COLO668 (cell line): ENCODE results near the gene DERL2.

Experiments
- DNase-seq: peaks from one replicate; lab custom pipeline; 2025; ENCODE audit not compliant: unreplicated experiment; lab: John Stamatoyannopoulos, UW

Gene DERL2

DNA sequence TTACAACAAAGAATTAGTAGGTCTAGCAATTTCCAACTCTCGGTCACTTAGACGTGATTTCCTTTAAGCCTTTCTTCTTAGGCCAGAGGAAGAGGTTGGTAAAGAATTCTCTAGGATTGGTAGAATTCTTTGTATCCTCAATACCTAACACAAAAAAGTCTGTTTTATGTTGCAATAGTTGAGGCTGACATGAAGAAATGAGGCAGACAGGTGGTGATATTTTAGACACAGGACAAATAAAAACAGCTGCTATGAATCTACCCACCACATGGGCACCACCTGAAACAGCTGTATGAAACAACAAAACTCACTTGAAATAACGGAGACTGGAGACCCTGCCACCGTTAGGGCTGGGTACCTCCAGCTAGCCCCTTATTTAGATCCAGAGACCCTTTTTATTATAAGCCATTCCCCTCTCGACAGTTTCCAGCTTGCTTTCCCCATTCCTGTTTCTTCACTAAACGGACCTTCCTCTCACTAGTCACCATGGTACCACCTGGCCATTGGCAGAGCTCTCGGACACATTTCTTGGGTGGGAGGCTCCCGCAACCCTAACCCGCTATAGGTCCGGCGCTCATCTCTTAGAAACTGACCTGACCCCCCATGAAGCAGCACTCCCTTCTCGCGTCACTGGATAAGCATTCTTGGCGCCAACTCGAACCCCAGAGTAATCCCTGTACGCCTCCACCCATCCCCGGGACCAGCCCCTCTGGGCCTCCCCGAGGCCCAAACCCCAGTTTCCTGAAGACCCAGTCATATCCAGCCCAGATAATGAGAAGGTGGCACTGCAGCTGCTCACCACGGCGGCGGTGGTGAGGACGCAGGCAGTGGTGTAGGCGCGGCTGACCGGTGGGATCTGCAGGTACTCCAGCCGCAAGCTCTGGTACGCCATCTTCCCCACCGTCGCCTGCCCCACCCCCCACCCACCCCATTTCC, at the start of gene DERL2:
DERL2 (minus strand) TSS at position 909 of the 936 bp plus-strand sequence; CDS start at position 892, 17 bp downstream.
- DNase-seq, result no peak

DNA sequence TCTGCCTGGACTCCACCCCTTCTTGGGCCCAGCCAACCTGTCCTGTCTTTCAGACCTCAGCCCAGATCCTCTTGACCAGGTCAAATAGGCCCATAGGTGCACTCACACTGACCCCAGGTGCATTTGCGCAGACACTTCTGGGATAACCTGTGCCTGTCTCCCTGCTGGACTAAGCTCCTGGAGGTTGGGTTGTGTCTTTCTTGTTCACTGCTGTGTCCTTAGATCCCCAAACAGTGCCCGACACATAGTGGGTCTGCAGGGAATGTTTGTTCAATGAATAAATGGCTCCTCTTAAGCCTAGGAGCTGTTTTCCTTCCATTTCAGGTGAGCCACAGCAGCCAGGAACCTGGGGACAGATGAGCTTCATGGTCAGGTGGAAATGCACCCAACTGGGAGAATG, 49.5 kb upstream of the DERL2 start:
- DNase-seq, result no peak

DNA sequence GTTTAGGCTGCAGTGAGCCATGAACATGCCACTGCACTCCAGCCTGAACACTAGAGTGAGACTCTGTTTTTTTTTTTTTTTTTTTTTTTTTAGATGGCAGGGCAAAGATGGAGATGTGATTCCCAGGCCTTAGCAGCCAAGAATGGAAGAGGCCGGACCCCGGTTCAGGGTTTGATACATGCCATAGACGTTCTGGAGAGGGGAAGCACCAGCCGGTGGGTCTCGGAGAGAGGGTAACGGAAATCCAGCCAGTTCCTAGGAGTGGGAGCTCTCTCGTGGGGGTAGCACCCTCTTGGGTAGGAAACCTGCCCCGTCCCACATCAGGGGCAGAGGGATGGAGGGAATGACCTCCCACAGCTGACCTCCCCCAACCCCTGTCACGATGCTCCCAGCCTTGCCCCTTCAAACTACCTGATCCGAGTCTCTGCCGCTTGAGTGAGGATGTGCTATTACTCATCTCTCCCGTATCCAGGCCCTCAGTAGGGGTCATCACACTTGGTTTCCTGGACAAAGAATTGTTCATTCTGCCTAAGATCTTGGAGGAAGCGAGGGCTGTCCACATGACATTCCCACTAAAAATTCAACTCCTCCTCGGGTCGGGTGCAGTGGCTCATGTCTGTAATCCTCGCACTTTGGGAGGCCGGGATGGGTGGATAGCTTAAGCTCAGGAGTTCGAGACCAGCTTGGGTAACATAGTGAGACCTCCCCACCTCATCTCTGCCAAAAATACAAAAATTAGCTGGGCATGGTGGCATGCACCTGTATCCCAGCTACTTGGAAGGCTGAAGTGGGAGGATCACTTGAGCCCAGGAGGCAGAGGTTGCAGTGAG, 47.7 kb upstream of the DERL2 start:
- no peak for DNase-seq

DNA sequence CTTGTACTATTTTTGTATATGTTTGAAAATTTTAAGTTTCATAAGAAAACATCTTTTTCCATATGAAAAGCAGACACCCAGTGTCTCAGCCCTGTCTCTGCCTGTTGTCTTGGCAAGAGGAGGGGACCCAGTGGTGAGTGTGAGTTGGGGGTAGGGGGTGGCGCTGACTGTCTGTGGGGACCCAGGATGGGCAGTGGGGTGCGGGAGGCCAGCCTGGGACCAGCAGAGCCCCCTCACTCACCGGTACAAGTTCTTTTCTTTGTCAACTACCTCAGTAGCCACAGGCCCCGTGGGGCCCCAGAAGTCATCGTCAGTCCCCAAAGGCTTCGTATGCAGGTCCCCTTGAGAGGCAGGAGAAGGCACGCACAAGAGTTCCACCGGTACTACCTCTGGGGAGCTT, 46.6 kb upstream of the DERL2 start:
- DNase-seq, result no peak

- DNase-seq, result no peak
Observed at GRCh38 chr17:5531085-5531418, 45.1 kb upstream of the DERL2 start.

GRCh38 chr17:5530265-5531084, 44.5 kb upstream of the DERL2 start:
- DNase-seq, result no peak

DNA sequence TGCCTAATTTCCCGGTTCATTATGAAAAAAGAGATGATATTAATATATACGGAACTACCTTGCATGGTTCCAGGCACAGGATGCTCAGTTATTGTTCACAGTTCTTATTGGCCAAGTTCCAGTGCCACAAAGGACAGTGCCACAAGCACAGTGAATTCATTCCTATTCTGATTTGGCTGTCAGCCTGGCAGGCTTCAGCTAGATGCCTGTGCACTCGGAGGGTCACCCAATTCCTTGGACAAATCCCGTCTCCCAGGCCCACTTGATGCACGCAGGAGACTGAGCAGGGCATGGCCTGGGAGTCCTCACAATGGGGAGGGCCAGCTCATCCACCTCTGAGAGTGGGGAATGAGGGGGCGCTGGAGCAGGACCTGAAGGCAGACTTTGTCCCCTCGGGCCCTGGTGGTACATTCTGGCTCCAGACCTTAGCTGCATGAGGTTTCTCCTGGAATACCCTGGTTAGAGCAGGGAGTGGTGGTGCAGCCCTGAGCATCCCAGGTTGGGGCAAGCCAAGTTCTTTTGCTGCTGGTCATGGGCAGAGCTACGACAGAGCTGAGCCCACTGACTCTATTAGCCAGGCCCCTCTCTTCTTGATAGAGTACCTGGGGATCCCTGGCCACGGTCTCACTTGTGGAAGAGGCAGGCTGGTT, 41.7 kb upstream of the DERL2 start:
- no peak for DNase-seq

GRCh38 chr17:5526821-5527598, 41.0 kb upstream of the DERL2 start:
- DNase-seq, result peak; percentile 71

DNA sequence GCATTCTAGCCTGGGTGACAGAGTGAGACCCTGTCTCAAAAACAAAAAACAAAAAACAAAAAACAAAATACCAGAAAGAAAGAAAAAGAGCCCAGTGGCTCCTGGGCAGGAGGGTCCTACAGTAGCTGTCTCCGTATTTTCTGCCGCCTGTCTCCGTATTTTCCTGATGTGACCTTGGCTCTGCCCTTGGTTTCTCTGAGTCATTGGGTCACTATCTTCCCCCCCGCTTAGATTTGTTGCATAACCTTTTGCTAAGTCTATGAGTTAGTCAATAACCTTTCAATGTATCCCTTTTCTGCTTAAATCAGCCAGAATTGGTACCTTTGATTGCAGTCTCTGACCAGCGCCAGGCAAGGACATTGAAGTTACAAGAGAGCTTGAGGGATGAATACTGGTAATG, 37.3 kb upstream of the DERL2 start:
- no peak for DNase-seq

- no peak for DNase-seq
Observed at GRCh38 chr17:5522476-5522875, 36.5 kb upstream of the DERL2 start.

- no peak for DNase-seq
Observed at GRCh38 chr17:5516060-5516792, 30.2 kb upstream of the DERL2 start.

DNA sequence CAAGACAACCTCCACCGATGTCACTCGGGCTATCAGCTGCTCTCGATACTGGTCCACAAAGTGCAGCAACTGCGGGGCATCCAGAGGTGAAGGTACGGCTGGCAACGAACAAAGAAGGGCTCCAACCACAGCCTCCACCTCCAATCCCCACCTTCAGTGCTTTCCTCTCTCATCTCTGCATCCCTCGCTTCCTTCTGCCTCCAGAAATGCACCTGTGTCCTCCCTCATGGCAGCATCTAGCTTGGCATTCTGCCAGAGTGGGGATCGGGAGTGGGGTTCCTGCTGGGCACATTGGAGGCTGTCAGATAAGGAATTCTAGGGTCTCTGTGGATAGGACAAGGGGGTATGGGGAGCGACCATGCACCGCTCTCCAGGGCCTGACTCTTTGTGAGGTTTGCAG, 29.0 kb upstream of the DERL2 start:
- no peak for DNase-seq

- DNase-seq, result no peak
Observed at GRCh38 chr17:5513628-5514027, 27.6 kb upstream of the DERL2 start.

DNA sequence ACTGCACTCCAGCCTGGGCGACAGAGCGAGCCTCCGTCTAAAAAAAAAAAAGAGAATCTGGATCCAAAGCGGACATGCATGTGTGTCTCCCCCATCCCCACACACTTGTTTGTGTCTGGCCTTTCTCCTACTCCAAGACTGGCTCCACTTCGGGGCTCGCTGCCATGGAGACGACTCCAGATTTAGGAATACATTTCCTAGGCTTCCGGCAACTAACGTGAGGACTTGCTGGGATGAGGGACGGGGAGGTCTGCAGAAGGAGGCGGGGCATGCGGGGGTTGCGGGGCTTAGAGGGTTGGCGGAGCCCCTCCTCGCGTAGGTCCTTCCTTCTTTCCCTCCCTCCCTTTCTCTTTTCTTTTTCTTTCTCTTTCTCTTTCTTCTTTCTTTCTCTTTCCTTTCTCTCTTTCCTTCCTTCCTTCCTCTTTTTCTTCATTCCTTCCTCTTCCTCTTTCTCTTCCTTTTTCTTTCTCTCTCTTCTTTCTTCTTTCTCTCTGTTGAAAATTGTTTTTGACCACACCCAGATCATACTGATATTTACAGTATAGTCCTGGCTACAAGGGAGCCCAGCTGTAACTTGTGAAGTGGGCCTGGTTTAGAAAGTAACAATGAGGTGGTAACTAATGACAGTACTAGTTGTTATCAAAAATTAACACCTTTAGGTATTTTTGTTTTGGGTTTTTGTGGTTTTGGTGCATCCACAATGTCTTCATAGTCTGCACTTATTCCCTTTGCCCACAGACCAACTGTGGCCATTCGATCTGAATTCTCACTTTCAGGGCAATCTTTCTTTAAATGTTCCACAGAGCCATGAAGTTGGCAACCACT, 25.6 kb upstream of the DERL2 start:
- DNase-seq, result no peak

GRCh38 chr17:5510771-5511170, 24.8 kb upstream of the DERL2 start:
- DNase-seq, result no peak

- no peak for DNase-seq
Observed at GRCh38 chr17:5509482-5509881, 23.5 kb upstream of the DERL2 start.

DNA sequence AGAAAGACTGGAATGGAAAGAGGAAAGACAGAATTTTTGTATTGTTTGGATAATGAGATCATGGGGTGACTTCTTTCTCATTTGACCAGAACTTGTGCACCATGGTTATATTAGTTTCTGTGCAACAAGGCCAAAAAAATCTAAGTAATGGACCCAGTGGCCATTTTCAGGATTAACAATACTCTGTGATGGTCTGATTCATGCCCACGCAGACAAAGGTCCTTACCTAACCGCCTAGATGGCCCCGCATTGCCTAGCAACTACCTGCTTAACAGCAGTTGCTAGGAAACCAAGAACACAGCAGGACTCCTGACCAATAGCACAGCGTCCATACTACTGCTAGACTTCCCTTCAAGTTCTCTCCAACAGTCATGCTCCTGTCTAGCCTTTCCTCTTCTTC, 22.8 kb upstream of the DERL2 start:
- DNase-seq, result peak; percentile 24

GRCh38 chr17:5506307-5506706, 20.3 kb upstream of the DERL2 start:
- no peak for DNase-seq
